ENCODE measurements around the gene ARMC2.

DNA sequence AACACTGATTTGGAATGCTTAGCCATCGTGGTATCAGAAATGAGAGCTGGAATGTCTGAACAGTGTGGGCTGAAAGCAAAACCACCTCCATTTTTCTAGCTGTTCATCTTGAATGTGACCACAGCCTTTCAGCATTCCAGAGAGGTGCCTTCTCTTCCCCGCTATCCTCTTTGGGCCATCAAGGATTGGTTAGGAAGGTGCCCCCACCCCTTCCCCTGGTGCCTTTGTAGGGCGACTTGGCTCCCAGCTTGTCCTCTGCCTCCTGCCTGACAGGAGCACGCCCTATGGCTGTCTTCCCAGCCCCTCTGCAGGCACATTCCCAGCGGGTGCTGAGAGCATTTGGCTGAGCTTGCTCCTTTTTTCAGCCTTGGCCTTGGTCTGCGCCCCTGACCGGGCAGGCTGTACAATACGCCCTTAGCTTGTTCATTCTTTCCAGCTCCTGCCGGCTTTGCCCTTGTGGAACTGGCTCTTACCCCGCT lies 97.5 kb downstream of the ARMC2 start:
- TF ChIP-seq, protein P1, sequence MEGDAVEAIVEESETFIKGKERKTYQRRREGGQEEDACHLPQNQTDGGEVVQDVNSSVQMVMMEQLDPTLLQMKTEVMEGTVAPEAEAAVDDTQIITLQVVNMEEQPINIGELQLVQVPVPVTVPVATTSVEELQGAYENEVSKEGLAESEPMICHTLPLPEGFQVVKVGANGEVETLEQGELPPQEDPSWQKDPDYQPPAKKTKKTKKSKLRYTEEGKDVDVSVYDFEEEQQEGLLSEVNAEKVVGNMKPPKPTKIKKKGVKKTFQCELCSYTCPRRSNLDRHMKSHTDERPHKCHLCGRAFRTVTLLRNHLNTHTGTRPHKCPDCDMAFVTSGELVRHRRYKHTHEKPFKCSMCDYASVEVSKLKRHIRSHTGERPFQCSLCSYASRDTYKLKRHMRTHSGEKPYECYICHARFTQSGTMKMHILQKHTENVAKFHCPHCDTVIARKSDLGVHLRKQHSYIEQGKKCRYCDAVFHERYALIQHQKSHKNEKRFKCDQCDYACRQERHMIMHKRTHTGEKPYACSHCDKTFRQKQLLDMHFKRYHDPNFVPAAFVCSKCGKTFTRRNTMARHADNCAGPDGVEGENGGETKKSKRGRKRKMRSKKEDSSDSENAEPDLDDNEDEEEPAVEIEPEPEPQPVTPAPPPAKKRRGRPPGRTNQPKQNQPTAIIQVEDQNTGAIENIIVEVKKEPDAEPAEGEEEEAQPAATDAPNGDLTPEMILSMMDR (conservative IDR thresholded peaks at IDR 0.05; ENCODE audit: low read depth, low read length) = no peak
- no peak for TF ChIP-seq EZH2 (IDR thresholded peaks at IDR 0.05; ENCODE audit: low read length, unreplicated experiment)
